OCI-LY7 (cell line): ENCODE data around the gene DCLK3.

ENCODE experiments used
- CTCF ChIP-seq: fragments of 200-600 bp; sonication (generic); conservative IDR thresholded peaks from 2 replicates; pipeline ENCODE4 v1.5.1; 2014; ENCODE audit warnings: mild to moderate bottlenecking, antibody characterized with exemption, low read length, moderate library complexity, mixed read lengths
- EZH2phosphoT487 ChIP-seq: fragments of 200-600 bp; sonication (generic); IDR thresholded peaks from 2 replicates; pipeline ENCODE4 v1.6.1; 2018; ENCODE audit warnings: low read depth, borderline replicate concordance, mild to moderate bottlenecking, mixed run types, antibody characterized with exemption, low read length, moderate library complexity, mixed read lengths

- TF ChIP-seq CTCF (peak; percentile 66), EZH2phosphoT487 (no peak)
These were observed 28.0 kb upstream of the DCLK3 start for GRCh38 chr3:36792342-36792741.
